Measurements from ENCODE around the gene CADM2.
"Not testable (repeated sequence)": the region's sequence is repeated elsewhere in the genome, so short reads cannot be mapped to it uniquely, and the experiment has no call there.

The CADM2 gene

DNA sequence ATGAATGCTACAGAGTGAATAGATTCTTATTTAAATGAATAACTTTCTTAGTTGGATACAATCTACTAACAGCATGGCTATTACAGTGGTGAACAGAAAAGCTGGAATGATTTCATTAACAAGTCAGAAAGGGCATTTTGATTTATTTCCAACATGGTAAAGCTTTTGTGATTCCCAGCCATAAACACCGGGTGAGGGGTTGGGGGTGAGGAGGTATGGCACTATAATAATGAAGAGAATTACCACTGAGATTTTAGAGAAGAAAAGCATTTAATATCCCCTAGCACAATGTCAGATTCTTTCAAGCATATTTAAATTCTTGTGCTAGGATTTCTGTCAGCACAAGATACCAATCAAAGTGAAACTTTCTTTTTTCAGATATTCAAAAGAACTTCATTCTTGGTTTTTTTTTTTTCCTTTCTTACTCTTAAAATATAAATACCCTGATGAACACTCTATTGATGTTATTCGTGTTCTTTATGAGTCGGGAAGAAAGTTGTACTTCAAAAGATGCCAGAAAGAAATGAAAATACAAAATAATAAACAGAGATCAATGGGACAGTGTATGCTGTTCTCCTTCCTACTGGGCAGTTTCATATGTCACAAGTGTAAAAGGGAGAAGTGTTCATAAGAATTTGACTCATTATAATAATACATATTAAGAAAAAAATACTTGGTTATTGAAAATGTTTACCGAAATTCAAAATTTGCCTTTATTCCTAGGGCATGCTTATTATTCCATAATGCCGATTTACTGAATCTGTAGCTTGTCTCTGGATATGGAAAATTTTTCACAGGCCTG lies 522.8 kb downstream of the CADM2 start:
- no peak for DNase-seq (ENCODE audit: low read depth in 2 of 2)

GRCh38 chr3:85482213-85482490 lies 523.4 kb downstream of the CADM2 start:
- no peak for DNase-seq (ENCODE audit: low read depth in 2 of 2)

DNA sequence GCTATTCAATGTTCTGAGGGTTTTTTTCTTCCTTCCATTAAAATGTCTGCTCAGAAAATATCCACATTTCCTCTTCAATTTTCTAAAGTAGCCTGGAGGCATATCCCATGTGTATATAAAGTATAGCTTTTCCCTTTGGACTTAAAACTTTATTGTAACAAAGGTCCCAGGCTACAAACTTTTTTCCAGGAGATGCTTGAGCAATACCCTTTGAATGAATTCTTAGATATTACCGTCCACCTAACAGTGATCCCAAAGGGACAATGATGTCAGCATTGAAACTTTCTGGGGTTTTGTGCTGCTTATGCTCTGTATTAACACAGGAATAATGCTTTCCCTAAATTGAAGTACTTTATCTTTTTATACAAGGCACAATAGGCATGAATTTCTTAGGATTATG lies 525.2 kb downstream of the CADM2 start:
- no peak for DNase-seq (ENCODE audit: low read depth in 2 of 2)

DNA sequence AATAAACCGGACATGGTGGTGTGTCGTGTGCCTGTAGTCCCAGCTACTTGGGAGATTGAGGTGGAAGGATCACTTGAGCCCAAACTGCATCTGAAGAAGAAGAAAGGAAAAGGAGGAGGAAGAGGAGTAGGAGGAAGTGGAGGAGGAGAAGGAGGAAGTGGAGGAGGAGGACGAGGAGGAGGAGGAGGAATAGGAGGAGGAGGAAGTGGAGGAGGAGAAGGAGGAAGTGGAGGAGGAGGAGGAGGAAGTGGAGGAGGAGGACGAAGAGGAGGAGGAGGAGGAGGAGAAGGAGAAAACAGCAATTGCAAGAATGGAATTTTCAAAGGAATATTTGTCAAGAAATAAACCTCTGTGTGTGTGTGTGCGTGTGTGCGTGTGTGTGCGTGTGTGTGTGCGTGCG lies 528.6 kb downstream of the CADM2 start:
- DNase-seq (ENCODE audit: low read depth in 2 of 2), result no peak

GRCh38 chr3:85495602-85496001 lies 536.8 kb downstream of the CADM2 start:
- no peak for DNase-seq (ENCODE audit: low read depth in 2 of 2)

- DNase-seq (ENCODE audit: low read depth in 2 of 2), result no peak
Observed at GRCh38 chr3:85498177-85498576, 539.4 kb downstream of the CADM2 start.

DNA sequence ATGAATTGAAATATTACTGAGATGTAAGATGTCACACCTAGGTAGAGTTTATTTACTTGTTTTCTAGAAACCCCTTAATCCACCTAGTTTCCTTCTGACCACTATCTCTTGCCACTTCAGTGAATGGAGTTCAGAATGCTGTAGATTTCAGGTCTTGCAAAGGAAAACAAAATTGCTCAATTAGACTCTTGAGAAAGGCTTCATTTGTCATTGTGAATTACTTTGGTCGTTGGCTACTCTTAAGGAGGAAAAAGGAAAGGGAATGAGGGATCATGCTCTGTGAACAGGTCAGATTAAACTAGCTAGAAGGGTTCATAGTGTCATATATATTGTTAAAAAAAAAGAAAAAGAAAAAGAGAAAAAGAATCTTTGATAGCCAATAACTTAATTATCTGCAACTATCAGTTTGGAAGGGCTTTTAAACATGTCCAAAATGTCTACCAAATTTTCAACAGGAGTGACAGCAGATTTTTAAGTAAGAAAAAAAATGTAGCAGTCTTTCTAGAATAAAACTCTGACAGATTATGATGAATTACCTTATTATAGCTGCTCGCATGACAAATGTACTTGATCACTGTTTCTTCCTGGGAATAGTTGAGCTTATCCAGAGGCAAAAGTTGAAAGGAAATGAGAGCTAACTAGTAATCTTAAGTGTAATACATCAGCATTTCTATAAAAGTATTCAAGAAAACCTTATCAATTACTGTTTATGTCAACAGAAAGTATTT lies 543.5 kb downstream of the CADM2 start:
- no peak for DNase-seq (ENCODE audit: low read depth in 2 of 2)

DNA sequence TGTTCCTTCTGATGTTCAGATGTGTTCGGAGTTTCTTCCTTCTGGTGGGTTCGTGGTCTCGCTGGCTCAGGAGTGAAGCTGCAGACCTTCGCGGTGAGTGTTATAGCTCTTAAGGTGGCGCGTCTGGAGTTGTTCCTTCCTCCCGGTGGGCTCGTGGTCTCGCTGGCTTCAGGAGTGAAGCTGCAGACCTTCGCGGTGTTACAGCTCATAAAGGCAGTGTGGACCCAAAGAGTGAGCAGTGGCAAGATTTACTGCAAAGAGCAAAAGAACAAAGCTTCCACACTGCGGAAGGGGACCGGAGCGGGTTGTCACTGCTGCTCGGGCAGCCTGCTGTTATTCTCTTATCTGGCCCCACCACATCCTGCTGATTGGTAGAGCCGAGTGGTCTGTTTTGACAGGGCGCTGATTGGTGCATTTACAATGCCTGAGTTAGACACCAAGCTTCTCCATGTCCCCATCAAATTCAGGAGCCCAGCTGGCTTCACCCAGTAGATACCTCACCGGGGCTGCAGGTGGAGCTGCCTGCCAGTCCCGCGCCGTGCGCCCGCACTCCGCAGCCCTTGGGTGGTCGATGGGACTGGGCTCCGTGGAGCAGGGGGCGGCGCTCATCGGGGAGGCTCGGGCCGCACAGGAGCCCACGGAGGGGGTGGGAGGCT lies 545.5 kb downstream of the CADM2 start:
- DNase-seq (ENCODE audit: low read depth in 2 of 2), result not testable (repeated sequence)

GRCh38 chr3:85504785-85505511 lies 546.2 kb downstream of the CADM2 start:
- DNase-seq (ENCODE audit: low read depth in 2 of 2), result not testable (repeated sequence)

DNA sequence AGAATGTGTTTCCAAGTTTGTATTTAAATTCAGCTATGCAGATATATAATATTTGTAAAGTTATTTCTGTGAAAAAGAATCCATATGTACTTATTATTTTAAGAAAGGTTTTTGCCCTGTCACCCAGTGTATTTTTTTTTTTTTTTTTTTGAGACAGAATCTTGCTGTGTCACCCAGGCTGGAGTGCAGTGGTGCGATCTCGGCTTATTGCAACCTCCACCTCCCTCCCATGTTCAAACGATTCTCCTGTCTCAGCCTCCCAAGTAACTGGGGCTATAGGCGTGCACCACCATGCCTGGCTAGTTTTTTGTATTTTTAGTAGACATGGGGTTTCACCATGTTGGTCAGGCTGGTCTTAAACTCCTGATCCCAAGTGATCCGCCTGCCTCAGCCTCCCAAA lies 548.3 kb downstream of the CADM2 start:
- DNase-seq (ENCODE audit: low read depth in 2 of 2), result not testable (repeated sequence)

GRCh38 chr3:85508659-85509058 lies 549.9 kb downstream of the CADM2 start:
- no peak for DNase-seq (ENCODE audit: low read depth in 2 of 2)

DNA sequence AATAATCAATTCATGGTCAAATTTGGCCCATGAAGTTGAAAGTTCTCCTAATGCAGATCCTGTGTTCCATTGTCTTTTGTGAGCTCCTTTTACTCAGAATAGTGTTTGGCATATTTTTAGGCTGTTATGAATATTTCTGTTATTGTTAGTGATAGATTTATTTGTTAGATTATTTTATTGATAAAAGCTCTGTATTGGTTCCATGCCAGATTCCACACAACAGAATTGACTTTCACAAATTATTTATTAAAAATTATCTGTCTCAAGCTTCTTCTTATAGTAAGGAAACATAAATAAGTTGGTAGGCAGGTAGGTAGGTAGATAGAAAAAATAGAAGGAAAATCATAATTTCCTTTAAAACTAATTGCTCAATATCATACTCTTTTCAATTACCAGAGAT lies 557.4 kb downstream of the CADM2 start:
- DNase-seq (ENCODE audit: low read depth in 2 of 2), result no peak

DNA sequence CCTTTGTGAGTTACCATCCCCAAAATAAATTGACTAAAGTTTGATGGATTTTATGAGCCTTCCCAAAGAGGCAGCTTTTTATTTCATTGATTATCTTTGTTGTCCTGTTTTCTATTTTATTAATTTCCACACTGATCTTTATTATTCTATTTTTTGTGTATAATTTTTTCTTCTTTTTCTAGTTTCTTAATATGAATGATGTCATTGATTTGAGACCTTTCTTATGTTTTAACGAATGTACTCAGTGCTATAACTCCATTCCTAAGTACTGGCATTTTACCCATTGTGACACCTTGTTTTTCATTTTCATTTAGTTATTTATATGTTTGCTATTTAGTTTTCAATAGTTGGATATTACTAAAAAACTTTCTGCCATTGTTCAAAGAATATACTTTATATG lies 565.3 kb downstream of the CADM2 start:
- DNase-seq (ENCODE audit: low read depth in 2 of 2), result no peak

DNA sequence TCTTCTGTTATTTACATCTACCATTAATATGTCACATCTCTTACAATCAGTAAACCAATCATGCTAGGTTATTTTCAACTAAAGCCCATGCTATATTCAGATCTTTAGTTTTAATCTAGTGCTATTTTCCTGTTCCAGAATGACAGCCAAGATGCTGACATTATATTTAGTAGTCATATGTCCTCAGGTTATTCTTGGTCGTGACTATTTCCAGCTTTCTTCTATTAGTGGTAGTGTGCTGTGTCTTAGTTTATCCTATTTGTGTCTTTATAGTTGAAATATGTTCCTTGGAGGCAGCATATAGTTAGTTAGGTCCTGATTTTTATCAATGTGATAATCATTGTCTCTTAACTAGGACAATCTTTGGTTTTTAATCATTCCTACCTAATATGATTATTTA lies 566.5 kb downstream of the CADM2 start:
- DNase-seq (ENCODE audit: low read depth in 2 of 2), result no peak

DNA sequence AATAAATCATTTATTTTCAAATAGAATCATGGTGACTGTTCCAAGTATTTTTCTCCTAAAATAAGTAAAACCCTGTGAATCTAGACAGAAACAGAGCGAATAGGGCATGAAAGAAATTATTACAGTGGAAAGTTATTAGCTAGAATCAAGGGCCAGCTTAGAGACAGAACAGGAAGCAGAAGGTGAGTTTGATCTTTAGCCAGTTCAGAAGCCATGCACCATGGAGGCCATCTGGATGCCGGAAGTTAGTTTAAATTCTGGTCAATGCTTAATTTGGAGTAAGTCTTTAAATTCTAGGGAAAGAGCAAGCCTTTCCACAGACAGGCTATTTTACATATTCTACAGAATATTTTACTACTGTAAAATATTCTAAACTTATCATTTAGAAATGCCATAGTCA lies 574.8 kb downstream of the CADM2 start:
- no peak for DNase-seq (ENCODE audit: low read depth in 2 of 2)

DNA sequence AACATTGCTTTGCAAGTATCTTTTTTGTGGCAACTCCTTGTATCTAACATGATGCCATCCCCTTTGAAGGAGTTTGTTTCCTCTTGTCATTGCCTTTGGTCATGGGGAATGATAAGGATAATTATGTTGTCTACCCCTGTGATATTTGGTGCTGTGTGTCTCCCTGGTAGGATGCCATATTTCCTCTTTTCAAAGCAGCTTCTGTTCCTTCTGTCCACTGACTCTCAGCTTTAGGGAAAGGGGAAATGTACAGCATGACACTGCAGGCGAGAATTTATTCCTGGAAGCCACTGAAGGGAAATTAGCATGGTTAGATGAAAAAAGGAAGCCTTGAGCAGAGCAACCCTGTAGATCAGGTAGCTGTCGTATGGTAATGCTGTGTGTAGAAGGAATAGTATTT lies 576.7 kb downstream of the CADM2 start:
- no peak for DNase-seq (ENCODE audit: low read depth in 2 of 2)

DNA sequence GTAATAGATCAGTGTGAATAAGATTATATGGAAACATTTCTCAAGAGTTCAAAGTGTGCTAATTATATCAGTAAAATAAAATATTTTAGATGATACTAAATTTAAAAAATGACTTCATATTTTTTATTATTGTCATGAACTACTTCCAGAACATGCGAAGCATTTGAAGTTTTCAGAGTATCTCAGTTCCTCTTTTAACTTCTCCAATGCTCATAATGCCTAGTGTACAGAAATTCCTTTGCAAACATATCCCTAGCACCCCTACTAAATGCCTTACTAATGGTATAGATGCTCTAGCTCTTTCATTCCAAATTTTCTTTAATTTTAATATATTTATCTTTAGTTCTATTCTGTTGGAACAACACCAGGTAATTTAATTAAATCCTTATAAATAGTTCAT lies 580.4 kb downstream of the CADM2 start:
- DNase-seq (ENCODE audit: low read depth in 2 of 2), result no peak

DNA sequence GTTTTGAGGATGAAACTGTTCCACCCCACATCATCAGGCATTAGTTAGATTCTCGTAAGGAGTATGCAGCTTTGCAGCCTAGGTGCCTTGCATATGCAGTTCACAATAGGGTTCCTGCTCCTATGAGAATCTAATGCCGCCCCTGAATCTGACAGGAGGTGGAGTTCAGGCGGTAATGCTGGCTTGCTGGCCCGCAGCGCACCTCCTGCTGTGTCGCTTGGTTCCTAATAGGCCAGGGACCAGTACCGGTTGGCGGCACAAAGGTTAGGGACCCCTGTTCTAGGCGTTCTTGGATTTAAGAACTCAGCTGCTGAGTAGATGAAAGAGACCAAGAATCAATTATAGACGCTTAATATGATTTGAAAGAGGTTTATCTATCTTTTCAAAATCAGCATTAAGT lies 595.4 kb downstream of the CADM2 start:
- DNase-seq (ENCODE audit: low read depth in 2 of 2), result no peak

- DNase-seq (ENCODE audit: low read depth in 2 of 2), result no peak
Observed at GRCh38 chr3:85560088-85560785, 601.4 kb downstream of the CADM2 start.

DNA sequence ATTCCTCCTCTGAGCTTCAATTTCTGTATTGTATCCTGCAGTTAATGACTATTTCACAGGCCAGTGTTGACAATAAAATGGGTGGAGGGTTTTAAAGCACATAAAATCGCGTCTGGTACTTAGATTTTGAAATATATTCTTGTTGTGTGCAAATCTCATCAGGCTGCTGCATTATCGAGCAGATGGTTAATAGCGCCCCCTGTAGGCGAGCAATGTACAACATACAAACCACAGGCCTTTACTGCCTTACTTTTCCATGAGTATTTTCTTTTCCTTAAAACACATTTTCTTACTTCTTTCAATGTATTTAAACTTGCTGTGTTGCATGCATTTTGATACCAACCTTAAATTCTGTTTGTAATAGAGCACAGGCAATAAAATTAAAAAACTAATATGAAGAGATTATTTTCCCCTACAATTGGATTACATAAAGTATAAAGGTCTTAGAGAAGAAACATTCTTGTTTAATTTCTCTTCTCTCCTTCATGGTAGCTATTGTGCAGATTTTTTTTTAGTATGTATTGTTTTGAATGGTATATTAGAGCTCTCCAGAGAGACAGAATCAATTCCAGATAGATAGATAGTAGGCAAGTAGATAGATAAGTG lies 608.4 kb downstream of the CADM2 start:
- no peak for DNase-seq (ENCODE audit: low read depth in 2 of 2)

- no peak for DNase-seq (ENCODE audit: low read depth in 2 of 2)
Observed at GRCh38 chr3:85570819-85571218, 612.0 kb downstream of the CADM2 start.

Measured in stimulated activated CD8-positive, alpha-beta memory T cell treated with anti-CD3 and anti-CD28 coated beads, Interleukin-15, amount 100 ng/mL, for 4 hours (primary cell).